Measurements from ENCODE around the gene POU4F2.
"Not testable (repeated sequence)": the region's sequence is repeated elsewhere in the genome, so short reads cannot be mapped to it uniquely, and the experiment has no call there.

Gene POU4F2

GRCh38 chr4:146654687-146655520 is 16.2 kb downstream of the POU4F2 start:
- DNase-seq (ENCODE audit: extremely low read depth in 1 of 2, low read depth in 1 of 2) = no peak

- no peak for DNase-seq (ENCODE audit: extremely low read depth in 1 of 2, low read depth in 1 of 2)
Observed at GRCh38 chr4:146655521-146655856, 16.8 kb downstream of the POU4F2 start.

GRCh38 chr4:146661367-146661766 is 22.7 kb downstream of the POU4F2 start:
- DNase-seq (ENCODE audit: extremely low read depth in 1 of 2, low read depth in 1 of 2) = no peak

- not testable (repeated sequence) for DNase-seq (ENCODE audit: extremely low read depth in 1 of 2, low read depth in 1 of 2)
Observed at GRCh38 chr4:146663968-146664311, 25.2 kb downstream of the POU4F2 start.

- no peak for DNase-seq (ENCODE audit: extremely low read depth in 1 of 2, low read depth in 1 of 2)
Observed at GRCh38 chr4:146674829-146675570, 36.3 kb downstream of the POU4F2 start.
